ENCODE data around the gene CFAP54.

The CFAP54 gene

DNA sequence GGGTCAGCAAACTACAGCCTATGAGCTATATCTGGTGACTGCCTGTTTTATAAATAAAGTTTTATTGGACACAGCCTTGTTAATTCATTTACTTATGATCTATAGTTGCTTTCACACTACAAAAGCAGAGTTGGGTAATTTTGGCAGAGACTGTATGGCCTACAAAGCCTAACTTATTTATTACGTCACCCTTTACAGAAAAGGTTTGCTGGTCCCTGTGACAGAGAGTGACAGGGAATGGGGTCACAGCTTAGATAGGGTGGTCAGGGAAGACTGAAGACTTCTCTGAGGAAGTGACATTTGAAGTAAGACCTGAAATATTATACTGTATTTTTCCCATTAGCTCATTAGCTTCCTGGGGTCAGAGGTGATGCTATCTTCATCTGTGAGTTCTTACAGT, 342.0 kb downstream of the CFAP54 start:
- no peak for DNase-seq

- no peak for DNase-seq
Observed at GRCh38 chr12:96846293-96846692, 356.9 kb downstream of the CFAP54 start.

DNA sequence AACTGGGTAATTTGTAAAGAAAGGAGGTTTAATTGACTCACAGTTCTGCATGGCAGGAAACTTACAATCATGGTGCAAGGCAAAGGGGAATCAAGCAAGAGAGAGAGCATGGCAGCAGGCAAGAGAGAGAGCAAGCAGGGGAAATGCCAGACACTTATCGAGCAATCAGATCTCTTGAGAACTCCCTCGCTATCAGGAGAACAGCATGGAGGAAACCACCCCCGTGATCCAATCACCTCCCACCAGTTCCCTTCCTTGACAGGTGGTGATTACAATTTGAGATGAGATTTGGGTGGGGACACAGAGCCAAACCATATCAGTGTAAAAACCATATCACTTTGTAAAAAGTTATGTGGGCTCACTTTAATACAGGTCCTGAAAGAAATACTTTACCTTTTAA, 361.3 kb downstream of the CFAP54 start:
- no peak for DNase-seq

- DNase-seq, result no peak
Observed at GRCh38 chr12:96858162-96858561, 368.8 kb downstream of the CFAP54 start.

- DNase-seq, result no peak
Observed at GRCh38 chr12:96861656-96862055, 372.3 kb downstream of the CFAP54 start.

DNA sequence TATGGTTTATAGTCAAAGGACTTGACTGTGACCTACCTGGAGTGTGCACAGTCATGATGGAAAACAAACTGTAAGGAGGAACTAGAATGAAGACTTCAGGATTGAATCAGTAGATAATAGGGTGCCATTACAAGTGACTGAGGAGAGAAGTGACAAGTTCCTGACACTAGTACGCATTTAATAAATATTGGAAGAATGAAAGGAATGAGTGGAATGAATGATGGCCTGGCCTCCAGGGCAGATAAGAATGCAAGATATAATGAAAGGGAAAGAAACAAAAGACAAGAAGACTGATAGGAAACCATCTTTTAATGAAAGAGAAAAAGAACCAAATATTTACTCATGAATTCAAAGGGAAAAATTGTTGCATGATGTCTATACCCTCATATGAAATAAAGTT, 372.9 kb downstream of the CFAP54 start:
- no peak for DNase-seq

- DNase-seq, result no peak
Observed at GRCh38 chr12:96864335-96864734, 375.0 kb downstream of the CFAP54 start.

- DNase-seq, result no peak
Observed at GRCh38 chr12:96866801-96867590, 377.6 kb downstream of the CFAP54 start.

DNA sequence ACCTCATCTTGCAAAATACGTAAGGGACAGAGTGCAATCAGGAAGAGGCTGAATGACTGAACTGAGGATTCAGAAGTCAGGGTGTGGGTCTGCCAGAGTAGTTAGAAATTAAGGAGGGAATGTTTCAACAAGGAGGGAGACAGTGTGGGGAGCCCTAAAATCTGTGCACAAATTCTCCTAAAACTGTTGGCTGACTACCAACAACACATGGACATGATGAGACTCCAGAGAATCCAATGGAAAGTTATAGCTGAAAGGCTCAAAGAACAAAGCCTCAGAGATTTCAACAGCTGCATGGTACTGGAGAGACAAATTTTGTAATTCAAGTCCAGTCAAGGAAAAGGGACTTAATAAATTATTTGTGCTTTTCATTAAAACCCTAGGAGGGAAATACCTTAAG, 381.6 kb downstream of the CFAP54 start:
- no peak for DNase-seq

- DNase-seq, result no peak
Observed at GRCh38 chr12:96872961-96873360, 383.6 kb downstream of the CFAP54 start.

- no peak for DNase-seq
Observed at GRCh38 chr12:96874211-96874610, 384.8 kb downstream of the CFAP54 start.

DNA sequence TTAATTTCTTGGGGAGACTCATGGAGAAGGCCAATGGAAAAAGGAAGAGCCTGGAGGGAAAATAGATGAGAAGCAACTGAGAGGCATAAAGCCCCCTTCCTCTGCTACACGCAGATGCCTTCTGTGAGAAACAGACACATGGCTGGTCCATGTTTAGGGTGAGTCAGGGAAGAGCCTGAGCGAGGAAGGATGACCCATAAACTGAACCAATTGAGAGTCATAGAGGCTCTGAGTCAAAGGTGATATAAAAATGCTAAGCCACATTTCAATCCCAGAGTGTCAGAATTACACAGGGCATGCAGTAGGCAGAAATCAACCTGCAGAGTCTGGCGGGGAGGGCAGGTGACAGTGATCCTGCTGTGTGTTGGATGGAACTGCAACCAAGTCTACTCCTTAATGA, 387.6 kb downstream of the CFAP54 start:
- no peak for DNase-seq

DNA sequence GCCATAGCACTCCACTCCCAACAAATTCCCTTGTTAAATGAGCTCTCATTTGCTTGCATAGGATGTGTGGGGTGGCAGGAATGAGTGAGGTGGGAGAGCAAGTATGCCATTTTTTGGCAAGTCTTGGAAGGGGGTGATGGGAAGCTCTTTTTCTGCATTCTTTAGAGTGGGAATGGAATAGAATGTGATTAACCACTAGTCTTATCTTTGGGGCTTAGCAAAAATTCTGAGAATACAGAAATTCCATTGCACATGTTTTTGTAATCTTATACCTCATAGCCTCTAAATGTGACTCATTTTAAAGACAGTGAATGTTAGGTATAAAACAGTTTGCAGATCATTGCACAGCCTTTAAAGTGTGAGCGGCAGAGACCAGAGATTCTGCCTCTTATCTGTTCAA, 389.3 kb downstream of the CFAP54 start:
- no peak for DNase-seq

GRCh38 chr12:96879301-96879700, 389.9 kb downstream of the CFAP54 start:
- DNase-seq, result no peak

DNA sequence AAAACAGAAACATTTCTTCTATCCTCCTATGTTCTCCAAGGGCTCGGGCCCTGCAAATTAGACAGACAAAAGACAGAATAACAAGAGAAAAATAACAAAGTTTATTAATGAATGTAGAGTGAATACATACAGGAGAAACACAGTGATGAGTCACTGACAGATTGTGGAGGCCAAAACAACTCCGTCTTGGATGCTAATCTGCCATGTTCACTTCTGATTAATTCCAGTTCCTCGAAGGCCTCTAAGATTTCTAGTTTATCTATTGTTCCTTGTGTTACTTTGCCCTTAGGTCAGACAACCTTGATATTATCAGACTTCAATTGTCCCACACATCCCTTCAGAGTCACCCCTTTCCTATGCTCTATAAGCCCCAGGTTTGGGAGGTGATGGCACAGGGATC, 390.8 kb downstream of the CFAP54 start:
- DNase-seq, result no peak

GRCh38 chr12:96881608-96882007, 392.2 kb downstream of the CFAP54 start:
- no peak for DNase-seq

GRCh38 chr12:96882862-96883261, 393.5 kb downstream of the CFAP54 start:
- DNase-seq, result no peak

GRCh38 chr12:96883571-96883970, 394.2 kb downstream of the CFAP54 start:
- DNase-seq, result no peak

GRCh38 chr12:96886998-96887677, 397.8 kb downstream of the CFAP54 start:
- DNase-seq, result no peak

- no peak for DNase-seq
Observed at GRCh38 chr12:96889273-96889933, 400.0 kb downstream of the CFAP54 start.

DNA sequence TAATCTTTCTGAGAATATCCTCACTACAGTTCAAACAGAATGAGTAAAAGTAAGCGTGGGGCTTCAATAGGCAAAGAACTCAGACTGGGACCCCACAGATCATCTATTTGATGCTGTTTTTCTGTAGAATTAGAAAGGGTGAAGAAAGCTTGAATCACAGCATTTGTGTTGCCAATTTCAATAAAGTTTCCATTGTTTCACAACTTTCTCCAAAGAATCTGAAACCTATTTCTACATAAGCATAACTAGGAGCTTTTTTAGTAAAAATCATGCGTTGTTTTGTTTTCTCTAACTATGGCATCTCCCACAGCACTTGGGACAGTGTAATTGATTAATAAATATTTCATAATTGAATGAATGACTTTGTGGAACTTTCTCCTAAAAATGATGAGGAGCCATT, 401.0 kb downstream of the CFAP54 start:
- no peak for DNase-seq

GRCh38 chr12:96892104-96892503, 402.7 kb downstream of the CFAP54 start:
- DNase-seq, result no peak

DNA sequence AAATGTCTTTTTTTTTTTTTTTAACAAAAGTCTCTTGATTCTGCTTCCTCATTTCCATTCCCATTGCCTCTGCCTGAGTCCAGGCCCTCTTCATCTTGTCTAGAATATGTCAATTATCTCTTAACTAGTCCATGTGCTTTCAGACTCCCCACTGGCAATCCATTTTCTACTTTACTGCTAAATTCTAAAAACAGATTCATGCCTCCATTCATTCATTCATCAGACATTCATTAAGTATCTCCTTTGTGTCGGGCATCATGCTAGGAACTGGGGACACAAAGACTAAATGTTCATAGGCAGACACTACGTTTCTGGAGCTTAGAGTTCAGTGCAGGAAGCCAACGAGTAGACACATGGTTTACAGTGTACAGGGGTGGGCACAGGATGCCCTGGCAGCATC, 408.0 kb downstream of the CFAP54 start:
- DNase-seq, result no peak

DNA sequence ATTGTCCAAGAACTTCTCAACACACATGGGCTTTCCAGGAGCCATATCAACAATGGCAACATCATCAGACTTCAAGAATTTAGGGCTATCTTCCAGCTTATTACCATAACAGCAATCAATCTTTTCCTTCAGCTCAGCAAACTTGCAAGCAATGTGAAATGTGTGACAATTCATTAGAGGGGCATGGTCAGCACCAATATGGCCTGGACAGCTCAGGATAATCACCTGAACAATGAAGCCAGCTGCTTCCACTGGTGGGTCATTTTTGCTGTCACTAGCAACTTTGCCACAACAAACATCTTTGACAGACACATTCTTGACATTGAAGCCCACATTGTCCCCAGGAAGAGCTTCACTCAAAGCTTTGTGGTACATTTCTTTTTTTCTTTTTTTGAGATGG, 411.8 kb downstream of the CFAP54 start:
- no peak for DNase-seq
